ENCODE results near the gene KY. TPM values are rescaled to one million over a fixed set of nuclear protein-coding genes. Genes with fewer than 3 reads are reported as not detected.

The KY gene
- total and polyA plus RNA-seq, 4 donors = 0.06 to 0.21 (median 0.15) TPM; not detected in 1

GRCh38 chr3:134622806-134623365 is 27.9 kb downstream of the KY start:
- ATAC-seq (ENCODE audit: insufficient read depth, low FRiP score) = no peak
- Histone ChIP-seq H3K9ac (ENCODE audit: insufficient read depth in 1 of 2, low read length in 2 of 2) (no peak overlapping the region), H3K36me3 (ENCODE audit: control insufficient read depth in 4 of 4, insufficient read depth in 4 of 4, low read length in 4 of 4) (no peaks in the 10 kb centered on the region), H3K9me3 (ENCODE audit: control insufficient read depth in 4 of 4, insufficient read depth in 3 of 4, low read length in 3 of 4) (no peaks in the 10 kb centered on the region), H3K27ac (ENCODE audit: low read depth in 1 of 2, low read length in 1 of 2) (no peak overlapping the region), H3K27me3 (ENCODE audit: control insufficient read depth in 3 of 3, insufficient read depth in 3 of 3, low read length in 2 of 3) (no peaks in the 10 kb centered on the region), H3K4me3 (no peak overlapping the region), H3K4me1 (ENCODE audit: control insufficient read depth in 5 of 5, insufficient read depth in 5 of 5, low read length in 5 of 5) (no peaks in the 10 kb centered on the region)
- WGBS, 2 donors = 82 to 88% methylated on average over 5 of the region's 5 CpGs
- DNase-seq = no peak
- TF ChIP-seq CTCF (IDR thresholded peaks at IDR 0.05; ENCODE audit: control extremely low read depth, extremely low read depth) = no peak

GRCh38 chr3:134621854-134622253 is 29.0 kb downstream of the KY start:
- 61 to 64% methylated on average over 3 of the region's 3 CpGs for WGBS, 2 donors
- H3K4me3 ChIP-seq = no peak overlapping the region
- H3K9ac ChIP-seq (ENCODE audit: insufficient read depth in 1 of 2, low read length in 2 of 2) = no peak overlapping the region
- no peaks in the 10 kb centered on the region for H3K27me3 ChIP-seq (ENCODE audit: control insufficient read depth in 3 of 3, insufficient read depth in 3 of 3, low read length in 2 of 3)
- no peaks in the 10 kb centered on the region for H3K36me3 ChIP-seq (ENCODE audit: control insufficient read depth in 4 of 4, insufficient read depth in 4 of 4, low read length in 4 of 4)
- ATAC-seq (ENCODE audit: insufficient read depth, low FRiP score) (no peak), DNase-seq (no peak)
- H3K4me1 ChIP-seq (ENCODE audit: control insufficient read depth in 5 of 5, insufficient read depth in 5 of 5, low read length in 5 of 5) = no peaks in the 10 kb centered on the region
- H3K9me3 ChIP-seq (ENCODE audit: control insufficient read depth in 4 of 4, insufficient read depth in 3 of 4, low read length in 3 of 4) = no peaks in the 10 kb centered on the region
- H3K27ac ChIP-seq (ENCODE audit: low read depth in 1 of 2, low read length in 1 of 2) = no peak overlapping the region
- no peak for TF ChIP-seq CTCF (IDR thresholded peaks at IDR 0.05; ENCODE audit: control extremely low read depth, extremely low read depth)

GRCh38 chr3:134620476-134621115 is 30.2 kb downstream of the KY start:
- no peak overlapping the region for H3K27ac ChIP-seq (ENCODE audit: low read depth in 1 of 2, low read length in 1 of 2)
- H3K27me3 ChIP-seq (ENCODE audit: control insufficient read depth in 3 of 3, insufficient read depth in 3 of 3, low read length in 2 of 3) = no peaks in the 10 kb centered on the region
- no peak for ATAC-seq (ENCODE audit: insufficient read depth, low FRiP score)
- H3K4me1 ChIP-seq (ENCODE audit: control insufficient read depth in 5 of 5, insufficient read depth in 5 of 5, low read length in 5 of 5) = no peaks in the 10 kb centered on the region
- H3K36me3 ChIP-seq (ENCODE audit: control insufficient read depth in 4 of 4, insufficient read depth in 4 of 4, low read length in 4 of 4) = no peaks in the 10 kb centered on the region
- H3K4me3 ChIP-seq = no peak overlapping the region
- no peak for DNase-seq
- H3K9me3 ChIP-seq (ENCODE audit: control insufficient read depth in 4 of 4, insufficient read depth in 3 of 4, low read length in 3 of 4) = no peaks in the 10 kb centered on the region
- 91% methylated on average over 5 of the region's 5 CpGs for WGBS, 2 donors
- TF ChIP-seq CTCF (IDR thresholded peaks at IDR 0.05; ENCODE audit: control extremely low read depth, extremely low read depth) = no peak
- H3K9ac ChIP-seq (ENCODE audit: insufficient read depth in 1 of 2, low read length in 2 of 2) = no peak overlapping the region

Measured in lung (tissue), 12 donors.